Stimulated activated CD4-positive, alpha-beta T cell treated with anti-CD3 and anti-CD28 coated beads, Interleukin-2, amount 100 ng/mL, for 24 hours (primary cell): Measurements from ENCODE around the gene ABTB2.

ENCODE experiments used
- DNase-seq, 2 donors: peaks; one replicate each; pipeline ENCODE4 v3.0.0-alpha.2; 2020

The ABTB2 gene

GRCh38 chr11:34143048-34143447 lies 214.8 kb downstream of the ABTB2 start:
- DNase-seq = no peak

- DNase-seq = no peak
Measured at GRCh38 chr11:34140149-34140548, 217.7 kb downstream of the ABTB2 start.

GRCh38 chr11:34139346-34139745 lies 218.5 kb downstream of the ABTB2 start:
- DNase-seq = no peak

- DNase-seq = no peak
Measured at GRCh38 chr11:34136420-34136819, 221.4 kb downstream of the ABTB2 start.

GRCh38 chr11:34135439-34135838 lies 222.4 kb downstream of the ABTB2 start:
- DNase-seq = no peak

GRCh38 chr11:34134765-34135164 lies 223.0 kb downstream of the ABTB2 start:
- DNase-seq = no peak

- no peak for DNase-seq
Measured at GRCh38 chr11:34132261-34132965, 225.4 kb downstream of the ABTB2 start.

- no peak for DNase-seq
Measured at GRCh38 chr11:34128824-34129223, 229.0 kb downstream of the ABTB2 start.

- no peak for DNase-seq
Measured at GRCh38 chr11:34126959-34127848, 230.6 kb downstream of the ABTB2 start.

- DNase-seq = no peak
Measured at GRCh38 chr11:34124885-34125668, 232.7 kb downstream of the ABTB2 start.

- DNase-seq = no peak
Measured at GRCh38 chr11:34120651-34121050, 237.2 kb downstream of the ABTB2 start.

- no peak for DNase-seq
Measured at GRCh38 chr11:34114471-34114870, 243.3 kb downstream of the ABTB2 start.

GRCh38 chr11:34114014-34114413 lies 243.8 kb downstream of the ABTB2 start:
- no peak for DNase-seq

- no peak for DNase-seq
Measured at GRCh38 chr11:34111722-34112270, 246.0 kb downstream of the ABTB2 start.

- DNase-seq = no peak
Measured at GRCh38 chr11:34105957-34106504, 251.8 kb downstream of the ABTB2 start.

- DNase-seq = peak; percentile 95 to 97
Measured at GRCh38 chr11:34105079-34105956, 252.5 kb downstream of the ABTB2 start, which contains the start of gene NAT10. Gene NAT10, plus strand, starts transcription at chr11:34105629. Its CDS starts 2,597 bp downstream, at chr11:34108226.

GRCh38 chr11:34104680-34105078 lies 253.1 kb downstream of the ABTB2 start:
- no peak for DNase-seq
